H54 (cell line): ENCODE results near the gene PPP2R5C.
"Not testable (repeated sequence)": the region's sequence is repeated elsewhere in the genome, so short reads cannot be mapped to it uniquely, and the experiment has no call there.

Experiments
- DNase-seq: peaks from one replicate; pipeline ENCODE4 v3.0.0; 2011; ENCODE audit warnings: low spot score, mixed read lengths; ENCODE audit not compliant: insufficient read length
- FAIRE-seq: peaks from 3 replicates; lab custom pipeline; 2011; peaks lifted over from hg19 to GRCh38; lab: Jason Lieb, UNC
- POLR2A ChIP-seq: IDR thresholded peaks from 2 replicates; pipeline ENCODE4 v1.6.1; 2011; ENCODE audit warnings: low read depth, mild to moderate bottlenecking, low read length

The PPP2R5C gene

DNA sequence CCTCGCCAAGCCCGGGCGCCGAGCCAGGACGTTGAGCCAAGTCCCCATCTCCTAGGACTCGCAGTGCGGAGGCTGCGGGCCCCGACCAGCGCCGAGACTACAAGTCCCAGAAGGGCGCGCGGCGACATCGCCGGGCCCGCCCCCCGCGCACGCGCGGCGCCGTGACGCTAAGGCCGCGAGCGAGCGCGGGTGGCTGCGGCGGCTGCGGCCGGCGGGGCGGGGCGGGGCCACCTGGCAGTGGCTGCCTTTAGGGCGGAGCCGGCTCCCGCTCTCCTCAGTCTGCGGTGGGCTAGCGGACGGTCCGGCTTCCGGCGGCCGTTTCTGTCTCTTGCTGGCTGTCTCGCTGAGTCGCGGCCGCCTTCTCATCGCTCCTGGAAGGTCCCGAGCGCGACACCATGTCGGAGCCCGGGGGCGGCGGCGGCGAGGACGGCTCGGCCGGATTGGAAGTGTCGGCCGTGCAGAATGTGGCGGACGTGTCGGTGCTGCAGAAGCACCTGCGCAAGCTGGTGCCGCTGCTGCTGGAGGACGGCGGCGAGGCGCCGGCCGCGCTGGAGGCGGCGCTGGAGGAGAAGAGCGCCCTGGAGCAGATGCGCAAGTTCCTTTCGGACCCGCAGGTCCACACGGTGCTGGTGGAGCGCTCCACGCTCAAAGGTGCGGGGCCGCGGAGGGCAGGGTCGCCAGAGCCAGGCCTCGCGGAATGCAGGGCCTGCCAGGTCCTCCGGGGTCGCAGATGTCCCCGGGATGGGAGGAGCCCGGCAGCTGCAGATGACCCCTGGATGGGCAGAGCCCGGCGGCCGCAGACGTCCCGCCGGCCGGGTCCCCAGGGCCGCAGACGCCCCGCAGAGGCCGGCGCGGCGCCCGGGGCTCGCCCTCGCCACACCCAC, 203.0 kb downstream of the PPP2R5C start, which contains the start of gene DYNC1H1:
Gene DYNC1H1 (plus strand): TSS at position 277 of the 884 bp plus-strand sequence. CDS start 119 bp downstream, at position 396.
- FAIRE-seq (peak; percentile 83), DNase-seq (peak; percentile 72)
- peak; percentile 94 for TF ChIP-seq POLR2A

DNA sequence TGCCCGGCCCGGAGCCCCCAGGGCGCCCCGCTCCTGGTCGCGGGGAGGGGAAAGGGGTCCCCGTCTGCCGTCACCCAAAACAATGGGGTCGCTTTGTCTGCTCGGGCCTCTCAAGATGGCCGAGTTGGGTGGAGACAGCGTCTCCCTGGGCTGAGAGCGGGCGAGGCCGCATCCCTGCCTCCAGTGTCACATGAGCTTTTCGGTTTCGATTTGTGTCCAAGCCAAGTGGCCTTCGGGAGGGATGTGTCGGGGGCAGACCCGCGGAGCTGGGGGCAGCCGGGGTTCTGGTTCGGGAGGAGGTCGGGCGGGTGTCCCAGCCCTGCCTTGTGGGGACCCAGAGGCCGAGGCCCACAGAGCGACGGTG, 203.7 kb downstream of the PPP2R5C start:
- DNase-seq = peak; percentile 45
- FAIRE-seq = no peak
- 0 out of 2 replicates have a peak, but pooled peaks have one; percentile 6 for TF ChIP-seq POLR2A

- TF ChIP-seq POLR2A = no peak
- no peak for FAIRE-seq
- no peak for DNase-seq
Measured at GRCh38 chr14:101965770-101966722, 204.5 kb downstream of the PPP2R5C start.

GRCh38 chr14:101966742-101967141, 205.2 kb downstream of the PPP2R5C start:
- FAIRE-seq (no peak), DNase-seq (no peak)
- no peak for TF ChIP-seq POLR2A

- TF ChIP-seq POLR2A = no peak
- DNase-seq (no peak), FAIRE-seq (no peak)
Measured at GRCh38 chr14:101968186-101968585, 206.7 kb downstream of the PPP2R5C start.

- no peak for TF ChIP-seq POLR2A
- DNase-seq (no peak), FAIRE-seq (no peak)
Measured at GRCh38 chr14:101969481-101969880, 208.0 kb downstream of the PPP2R5C start.

DNA sequence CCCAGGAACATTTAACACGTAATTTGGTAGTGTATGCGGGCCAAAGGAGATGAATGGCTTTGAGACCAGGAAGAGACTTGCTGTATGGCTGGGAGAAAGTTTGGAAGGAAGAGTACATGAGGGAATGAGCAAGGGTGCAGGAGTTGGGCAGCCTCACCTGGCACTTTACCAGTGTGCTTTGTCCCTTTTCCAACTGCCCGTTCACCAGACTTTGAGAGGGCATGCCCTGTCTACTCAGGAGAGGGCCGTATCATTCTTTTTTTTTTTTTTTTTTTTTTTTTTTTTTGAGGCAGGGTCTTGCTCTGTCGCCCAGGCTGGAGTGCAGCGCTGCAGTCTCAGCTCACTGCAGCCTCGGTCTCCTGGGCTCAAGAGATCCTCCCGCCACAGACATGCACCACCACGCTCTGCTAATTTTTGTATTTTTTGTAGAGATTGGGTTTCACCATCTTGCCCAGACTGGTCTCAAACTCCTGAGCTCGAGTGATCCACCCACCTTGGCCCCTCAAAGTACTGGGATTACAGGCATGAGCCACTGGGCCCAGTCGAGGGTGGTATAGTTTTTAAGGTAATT, 209.4 kb downstream of the PPP2R5C start:
- FAIRE-seq = no peak
- no peak for DNase-seq
- no peak for TF ChIP-seq POLR2A

DNA sequence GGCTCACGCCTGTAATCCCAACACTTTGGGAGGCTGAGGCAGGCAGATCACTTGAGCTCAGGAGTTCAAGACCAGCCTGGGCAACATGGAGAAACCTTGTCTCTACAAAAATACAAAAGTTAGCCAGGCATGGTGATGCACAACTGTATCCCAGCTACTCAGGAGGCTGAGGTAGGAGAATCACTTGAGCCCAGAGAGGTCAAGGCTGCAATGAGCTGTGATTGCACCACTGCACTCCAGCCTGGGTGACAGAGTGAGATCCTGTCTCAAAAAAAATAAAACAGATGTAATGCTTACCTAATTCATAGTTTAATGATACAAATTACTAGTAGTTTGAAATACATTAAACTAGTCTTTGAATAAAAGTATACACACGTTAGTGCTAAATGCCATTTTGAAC, 209.9 kb downstream of the PPP2R5C start:
- not testable (repeated sequence) for DNase-seq, FAIRE-seq

GRCh38 chr14:101972126-101972866, 210.8 kb downstream of the PPP2R5C start:
- no peak for TF ChIP-seq POLR2A
- peak; percentile 100 for FAIRE-seq
- DNase-seq = peak; percentile 83

GRCh38 chr14:101973356-101973755, 211.8 kb downstream of the PPP2R5C start:
- no peak for DNase-seq

DNA sequence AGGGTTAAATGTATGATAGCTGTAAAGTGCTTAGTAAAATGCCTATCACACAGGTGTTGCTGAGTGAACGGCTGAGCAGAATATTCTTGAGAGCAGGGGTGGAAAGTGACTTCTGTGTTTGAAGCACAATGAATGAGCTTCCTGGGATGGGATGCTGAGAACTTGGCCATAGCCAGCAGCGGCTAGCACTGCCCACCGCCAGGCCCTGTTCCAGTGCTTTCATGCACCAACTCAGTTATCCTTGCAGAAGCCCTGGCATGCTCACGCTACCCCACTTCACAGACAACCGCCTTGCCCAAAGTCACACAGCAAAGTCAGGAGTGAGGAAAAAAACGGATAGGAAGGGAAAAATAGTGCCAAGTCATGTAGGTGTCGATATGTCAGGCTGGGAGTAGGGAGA, 213.7 kb downstream of the PPP2R5C start:
- TF ChIP-seq POLR2A = no peak
- DNase-seq = no peak
- no peak for FAIRE-seq

More at GRCh38 chr14:101973356-101973755, 211.8 kb downstream of the PPP2R5C start:
- no peak for FAIRE-seq
- no peak for TF ChIP-seq POLR2A
